ENCODE measurements around the gene CDIPT. TPM values are rescaled to one million over a fixed set of nuclear protein-coding genes. Genes with fewer than 3 reads are reported as not detected.
"Not testable (repeated sequence)": the region's sequence is repeated elsewhere in the genome, so short reads cannot be mapped to it uniquely, and the experiment has no call there.

The CDIPT gene
- polyA plus RNA-seq, 1 donor: 37.7 TPM

GRCh38 chr16:29897333-29897732 is 34.3 kb upstream of the CDIPT start:
- DNase-seq (ENCODE audit: low read depth): no peak

GRCh38 chr16:29896841-29897240 is 33.8 kb upstream of the CDIPT start:
- DNase-seq (ENCODE audit: low read depth): no peak

GRCh38 chr16:29894352-29894751 is 31.3 kb upstream of the CDIPT start:
- DNase-seq (ENCODE audit: low read depth): no peak

GRCh38 chr16:29893553-29893952 is 30.5 kb upstream of the CDIPT start:
- DNase-seq (ENCODE audit: low read depth): no peak

- DNase-seq (ENCODE audit: low read depth): no peak
Observed at GRCh38 chr16:29892458-29892813, 29.4 kb upstream of the CDIPT start.

GRCh38 chr16:29891525-29892457 is 28.8 kb upstream of the CDIPT start:
- no peak for DNase-seq (ENCODE audit: low read depth)

GRCh38 chr16:29889372-29889771 is 26.3 kb upstream of the CDIPT start:
- not testable (repeated sequence) for DNase-seq (ENCODE audit: low read depth)

GRCh38 chr16:29883987-29884386 is 21.0 kb upstream of the CDIPT start:
- DNase-seq (ENCODE audit: low read depth): no peak

GRCh38 chr16:29881050-29881449 is 18.0 kb upstream of the CDIPT start:
- no peak for DNase-seq (ENCODE audit: low read depth)

GRCh38 chr16:29878172-29878571 is 15.1 kb upstream of the CDIPT start:
- no peak for DNase-seq (ENCODE audit: low read depth)

GRCh38 chr16:29877266-29877961 is 14.4 kb upstream of the CDIPT start:
- no peak for DNase-seq (ENCODE audit: low read depth)

- no peak for DNase-seq (ENCODE audit: low read depth)
Observed at GRCh38 chr16:29876594-29877249, 13.7 kb upstream of the CDIPT start.

- DNase-seq (ENCODE audit: low read depth): no peak
Observed at GRCh38 chr16:29876217-29876593, 13.2 kb upstream of the CDIPT start.

GRCh38 chr16:29875206-29875605 is 12.2 kb upstream of the CDIPT start:
- DNase-seq (ENCODE audit: low read depth): no peak

- no peak for DNase-seq (ENCODE audit: low read depth)
Observed at GRCh38 chr16:29873319-29873718, 10.3 kb upstream of the CDIPT start.

GRCh38 chr16:29871822-29872546 is 9.0 kb upstream of the CDIPT start:
- DNase-seq (ENCODE audit: low read depth): no peak

GRCh38 chr16:29869067-29869466 is 6.0 kb upstream of the CDIPT start:
- not testable (repeated sequence) for DNase-seq (ENCODE audit: low read depth)

GRCh38 chr16:29868396-29869009 is 5.5 kb upstream of the CDIPT start:
- DNase-seq (ENCODE audit: low read depth): no peak

- no peak for DNase-seq (ENCODE audit: low read depth)
Observed at GRCh38 chr16:29864205-29864604, 1.2 kb upstream of the CDIPT start.

- DNase-seq (ENCODE audit: low read depth): no peak
Observed at GRCh38 chr16:29863669-29863984, 601 bp upstream of the CDIPT start.

- DNase-seq (ENCODE audit: low read depth): no peak
Observed at GRCh38 chr16:29862383-29862883, 593 bp downstream of the CDIPT start.
